ENCODE measurements around the gene CPT2. TPM values are rescaled to one million over a fixed set of nuclear protein-coding genes. Genes with fewer than 3 reads are reported as not detected.

The CPT2 gene
- total and polyA plus RNA-seq, 9 of the 15 experiments (the other 6 are each of a cell fraction or from before 2014, with no cell fraction given), result 7.6 to 25.1 (median 16.8) TPM

DNA sequence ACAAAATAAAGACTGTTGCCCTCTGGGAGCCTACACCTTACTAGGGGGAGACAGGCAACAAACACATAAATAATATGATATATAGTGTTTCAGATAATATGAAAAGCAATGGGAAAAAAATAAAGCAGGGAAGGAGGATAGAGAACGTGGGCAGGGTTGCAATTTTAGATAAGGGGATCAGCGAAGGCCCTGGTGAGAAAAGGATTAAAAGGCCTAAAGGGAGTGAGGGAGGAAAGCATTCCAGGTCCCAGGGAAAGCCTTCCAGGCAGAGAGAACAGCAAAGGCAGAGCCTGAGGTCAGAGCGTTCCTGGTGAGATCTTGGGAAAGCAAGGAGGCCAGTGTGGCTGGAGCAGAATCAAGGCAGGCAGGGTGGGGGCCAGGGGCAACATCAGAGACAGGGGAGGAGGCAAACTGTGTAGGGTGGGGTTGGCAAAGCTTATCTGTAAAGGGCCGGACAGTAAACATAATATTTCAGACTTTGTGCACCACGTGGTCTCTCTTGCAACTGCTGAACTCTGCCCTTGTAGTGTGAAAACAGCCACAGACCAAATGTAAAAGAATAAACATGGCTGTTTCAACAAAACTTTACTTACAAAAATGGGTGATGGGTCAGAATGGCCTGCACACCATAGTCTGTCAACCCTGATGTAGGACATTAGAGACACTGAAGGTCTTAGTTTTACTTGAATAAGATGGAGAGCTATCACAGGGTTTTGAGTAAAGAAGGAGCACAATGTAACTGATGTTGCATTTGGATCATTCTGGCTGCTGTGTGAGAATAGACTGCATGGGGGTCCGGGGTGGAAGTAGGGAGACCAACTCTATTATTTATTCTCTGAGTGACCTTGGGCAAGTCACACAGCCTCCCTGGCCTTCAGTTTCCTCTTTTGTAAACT lies 13.3 kb upstream of the CPT2 start (continued):
- TF ChIP-seq, protein P1, sequence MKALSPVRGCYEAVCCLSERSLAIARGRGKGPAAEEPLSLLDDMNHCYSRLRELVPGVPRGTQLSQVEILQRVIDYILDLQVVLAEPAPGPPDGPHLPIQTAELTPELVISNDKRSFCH (CRISPR knock-in tag; IDR thresholded peaks at IDR 0.05), result no peak
- TF ChIP-seq, protein P1 (tag; IDR thresholded peaks at IDR 0.05), result no peak
- no peak for TF ChIP-seq CBX5 (IDR thresholded peaks at IDR 0.05; ENCODE audit: borderline replicate concordance, low read depth)
- TF ChIP-seq, protein P2, sequence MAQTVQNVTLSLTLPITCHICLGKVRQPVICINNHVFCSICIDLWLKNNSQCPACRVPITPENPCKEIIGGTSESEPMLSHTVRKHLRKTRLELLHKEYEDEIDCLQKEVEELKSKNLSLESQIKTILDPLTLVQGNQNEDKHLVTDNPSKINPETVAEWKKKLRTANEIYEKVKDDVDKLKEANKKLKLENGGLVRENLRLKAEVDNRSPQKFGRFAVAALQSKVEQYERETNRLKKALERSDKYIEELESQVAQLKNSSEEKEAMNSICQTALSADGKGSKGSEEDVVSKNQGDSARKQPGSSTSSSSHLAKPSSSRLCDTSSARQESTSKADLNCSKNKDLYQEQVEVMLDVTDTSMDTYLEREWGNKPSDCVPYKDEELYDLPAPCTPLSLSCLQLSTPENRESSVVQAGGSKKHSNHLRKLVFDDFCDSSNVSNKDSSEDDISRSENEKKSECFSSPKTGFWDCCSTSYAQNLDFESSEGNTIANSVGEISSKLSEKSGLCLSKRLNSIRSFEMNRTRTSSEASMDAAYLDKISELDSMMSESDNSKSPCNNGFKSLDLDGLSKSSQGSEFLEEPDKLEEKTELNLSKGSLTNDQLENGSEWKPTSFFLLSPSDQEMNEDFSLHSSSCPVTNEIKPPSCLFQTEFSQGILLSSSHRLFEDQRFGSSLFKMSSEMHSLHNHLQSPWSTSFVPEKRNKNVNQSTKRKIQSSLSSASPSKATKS (CRISPR knock-in tag; IDR thresholded peaks at IDR 0.05), result no peak
- TF ChIP-seq MTA2 (IDR thresholded peaks at IDR 0.05; ENCODE audit: low read depth), result peak; percentile 60
- TF ChIP-seq SREBF1 (IDR thresholded peaks at IDR 0.05; ENCODE audit: borderline replicate concordance, low read depth, low read length), result no peak
- no peak for TF ChIP-seq KLF13 (tag; IDR thresholded peaks at IDR 0.05; ENCODE audit: borderline replicate concordance, low read depth)
- no peak for TF ChIP-seq NCOA2 (IDR thresholded peaks at IDR 0.05; ENCODE audit: partially characterized antibody in 2 of 2)
- TF ChIP-seq HNRNPK (IDR thresholded peaks at IDR 0.05; ENCODE audit: low read depth, low read length, poor library complexity, severe bottlenecking), result no peak
- TF ChIP-seq GATAD2B (IDR thresholded peaks at IDR 0.05; ENCODE audit: borderline replicate concordance), result no peak
- no peak for TF ChIP-seq NR2F6 (CRISPR knock-in tag; IDR thresholded peaks at IDR 0.05)
- TF ChIP-seq HDAC1 (IDR thresholded peaks at IDR 0.05), result peak in 1 of 2 experiments; percentile 78; a peak in 2 of 4 replicates
- 0 out of 2 replicates have a peak, but pooled peaks have one; percentile 42 for TF ChIP-seq BACH1 (tag; IDR thresholded peaks at IDR 0.05)
- TF ChIP-seq DMBX1 (CRISPR knock-in tag; IDR thresholded peaks at IDR 0.05; ENCODE audit: borderline replicate concordance), result 0 out of 2 replicates have a peak, but pooled peaks have one; percentile 40
- no peak for TF ChIP-seq TARDBP (IDR thresholded peaks at IDR 0.05)
- TF ChIP-seq BRF1 (IDR thresholded peaks at IDR 0.05; ENCODE audit: borderline replicate concordance, extremely low read depth, insufficient read length), result no peak
- no peak for TF ChIP-seq RBM22 (IDR thresholded peaks at IDR 0.05; ENCODE audit: low read depth, low read length, poor library complexity, severe bottlenecking)
- TF ChIP-seq, protein P3, sequence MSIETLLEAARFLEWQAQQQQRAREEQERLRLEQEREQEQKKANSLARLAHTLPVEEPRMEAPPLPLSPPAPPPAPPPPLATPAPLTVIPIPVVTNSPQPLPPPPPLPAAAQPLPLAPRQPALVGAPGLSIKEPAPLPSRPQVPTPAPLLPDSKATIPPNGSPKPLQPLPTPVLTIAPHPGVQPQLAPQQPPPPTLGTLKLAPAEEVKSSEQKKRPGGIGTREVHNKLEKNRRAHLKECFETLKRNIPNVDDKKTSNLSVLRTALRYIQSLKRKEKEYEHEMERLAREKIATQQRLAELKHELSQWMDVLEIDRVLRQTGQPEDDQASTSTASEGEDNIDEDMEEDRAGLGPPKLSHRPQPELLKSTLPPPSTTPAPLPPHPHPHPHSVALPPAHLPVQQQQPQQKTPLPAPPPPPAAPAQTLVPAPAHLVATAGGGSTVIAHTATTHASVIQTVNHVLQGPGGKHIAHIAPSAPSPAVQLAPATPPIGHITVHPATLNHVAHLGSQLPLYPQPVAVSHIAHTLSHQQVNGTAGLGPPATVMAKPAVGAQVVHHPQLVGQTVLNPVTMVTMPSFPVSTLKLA (conservative IDR thresholded peaks at IDR 0.05), result peak; percentile 86 to 90
- TF ChIP-seq, protein P4, sequence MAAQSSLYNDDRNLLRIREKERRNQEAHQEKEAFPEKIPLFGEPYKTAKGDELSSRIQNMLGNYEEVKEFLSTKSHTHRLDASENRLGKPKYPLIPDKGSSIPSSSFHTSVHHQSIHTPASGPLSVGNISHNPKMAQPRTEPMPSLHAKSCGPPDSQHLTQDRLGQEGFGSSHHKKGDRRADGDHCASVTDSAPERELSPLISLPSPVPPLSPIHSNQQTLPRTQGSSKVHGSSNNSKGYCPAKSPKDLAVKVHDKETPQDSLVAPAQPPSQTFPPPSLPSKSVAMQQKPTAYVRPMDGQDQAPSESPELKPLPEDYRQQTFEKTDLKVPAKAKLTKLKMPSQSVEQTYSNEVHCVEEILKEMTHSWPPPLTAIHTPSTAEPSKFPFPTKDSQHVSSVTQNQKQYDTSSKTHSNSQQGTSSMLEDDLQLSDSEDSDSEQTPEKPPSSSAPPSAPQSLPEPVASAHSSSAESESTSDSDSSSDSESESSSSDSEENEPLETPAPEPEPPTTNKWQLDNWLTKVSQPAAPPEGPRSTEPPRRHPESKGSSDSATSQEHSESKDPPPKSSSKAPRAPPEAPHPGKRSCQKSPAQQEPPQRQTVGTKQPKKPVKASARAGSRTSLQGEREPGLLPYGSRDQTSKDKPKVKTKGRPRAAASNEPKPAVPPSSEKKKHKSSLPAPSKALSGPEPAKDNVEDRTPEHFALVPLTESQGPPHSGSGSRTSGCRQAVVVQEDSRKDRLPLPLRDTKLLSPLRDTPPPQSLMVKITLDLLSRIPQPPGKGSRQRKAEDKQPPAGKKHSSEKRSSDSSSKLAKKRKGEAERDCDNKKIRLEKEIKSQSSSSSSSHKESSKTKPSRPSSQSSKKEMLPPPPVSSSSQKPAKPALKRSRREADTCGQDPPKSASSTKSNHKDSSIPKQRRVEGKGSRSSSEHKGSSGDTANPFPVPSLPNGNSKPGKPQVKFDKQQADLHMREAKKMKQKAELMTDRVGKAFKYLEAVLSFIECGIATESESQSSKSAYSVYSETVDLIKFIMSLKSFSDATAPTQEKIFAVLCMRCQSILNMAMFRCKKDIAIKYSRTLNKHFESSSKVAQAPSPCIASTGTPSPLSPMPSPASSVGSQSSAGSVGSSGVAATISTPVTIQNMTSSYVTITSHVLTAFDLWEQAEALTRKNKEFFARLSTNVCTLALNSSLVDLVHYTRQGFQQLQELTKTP (IDR thresholded peaks at IDR 0.05; ENCODE audit: low read depth in 1 of 2, partially characterized antibody in 2 of 2), result no peak
